HG03460 (cell line): Measurements from ENCODE around the gene LAIR1.
"Not testable (repeated sequence)": the region's sequence is repeated elsewhere in the genome, so short reads cannot be mapped to it uniquely, and the experiment has no call there.

Experiments used
- ATAC-seq: cut with Tn5 transposase; IDR thresholded peaks from one replicate; pipeline ENCODE4 v1.9.1; 2021; ENCODE audit not compliant: unreplicated experiment

LAIR1 gene

GRCh38 chr19:54345938-54346386, 18.8 kb downstream of the LAIR1 start:
- no peak for ATAC-seq

GRCh38 chr19:54343868-54344267, 20.9 kb downstream of the LAIR1 start:
- ATAC-seq = no peak

DNA sequence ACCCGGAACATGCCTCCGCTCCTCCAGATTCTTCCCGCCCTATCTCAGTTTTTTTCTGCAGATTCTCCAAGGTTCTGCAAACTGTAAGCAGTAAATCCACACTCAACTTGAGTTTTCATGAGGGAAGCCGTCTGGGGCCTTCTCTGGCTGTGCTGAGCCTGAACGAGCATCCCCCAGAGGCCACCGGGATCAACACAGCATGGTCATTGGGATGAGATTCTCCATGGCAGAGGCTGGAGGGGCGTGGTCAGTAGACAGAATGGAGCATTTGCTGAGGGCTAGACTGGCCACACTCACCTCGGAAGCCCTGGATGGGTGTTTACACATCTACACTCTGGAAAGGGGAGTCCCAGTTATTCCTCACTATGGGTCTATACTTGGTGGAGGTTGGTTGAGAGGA, 23.4 kb downstream of the LAIR1 start:
- ATAC-seq = no peak

GRCh38 chr19:54339646-54340358, 24.9 kb downstream of the LAIR1 start:
- ATAC-seq = no peak

- ATAC-seq = no peak
Observed at GRCh38 chr19:54338521-54338920, 26.2 kb downstream of the LAIR1 start.

DNA sequence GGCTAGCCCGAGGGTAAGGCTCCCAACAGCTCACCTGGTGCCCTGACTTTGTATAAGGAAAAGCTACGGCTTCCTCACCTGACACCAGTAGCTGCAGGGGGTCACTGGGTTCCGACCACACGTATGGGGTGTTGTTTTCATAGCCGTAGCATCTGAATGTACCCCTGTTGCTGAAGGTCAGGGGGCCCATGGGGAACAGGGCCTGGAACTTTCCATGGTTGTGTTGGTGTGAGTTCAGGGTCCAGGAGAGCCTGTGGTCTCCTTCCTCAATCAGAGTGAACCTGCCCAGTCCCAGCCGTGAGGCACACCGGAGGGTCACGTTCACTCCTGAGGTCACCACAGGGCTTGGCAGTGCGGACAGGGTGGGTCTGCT, 26.9 kb downstream of the LAIR1 start:
- ATAC-seq = no peak

DNA sequence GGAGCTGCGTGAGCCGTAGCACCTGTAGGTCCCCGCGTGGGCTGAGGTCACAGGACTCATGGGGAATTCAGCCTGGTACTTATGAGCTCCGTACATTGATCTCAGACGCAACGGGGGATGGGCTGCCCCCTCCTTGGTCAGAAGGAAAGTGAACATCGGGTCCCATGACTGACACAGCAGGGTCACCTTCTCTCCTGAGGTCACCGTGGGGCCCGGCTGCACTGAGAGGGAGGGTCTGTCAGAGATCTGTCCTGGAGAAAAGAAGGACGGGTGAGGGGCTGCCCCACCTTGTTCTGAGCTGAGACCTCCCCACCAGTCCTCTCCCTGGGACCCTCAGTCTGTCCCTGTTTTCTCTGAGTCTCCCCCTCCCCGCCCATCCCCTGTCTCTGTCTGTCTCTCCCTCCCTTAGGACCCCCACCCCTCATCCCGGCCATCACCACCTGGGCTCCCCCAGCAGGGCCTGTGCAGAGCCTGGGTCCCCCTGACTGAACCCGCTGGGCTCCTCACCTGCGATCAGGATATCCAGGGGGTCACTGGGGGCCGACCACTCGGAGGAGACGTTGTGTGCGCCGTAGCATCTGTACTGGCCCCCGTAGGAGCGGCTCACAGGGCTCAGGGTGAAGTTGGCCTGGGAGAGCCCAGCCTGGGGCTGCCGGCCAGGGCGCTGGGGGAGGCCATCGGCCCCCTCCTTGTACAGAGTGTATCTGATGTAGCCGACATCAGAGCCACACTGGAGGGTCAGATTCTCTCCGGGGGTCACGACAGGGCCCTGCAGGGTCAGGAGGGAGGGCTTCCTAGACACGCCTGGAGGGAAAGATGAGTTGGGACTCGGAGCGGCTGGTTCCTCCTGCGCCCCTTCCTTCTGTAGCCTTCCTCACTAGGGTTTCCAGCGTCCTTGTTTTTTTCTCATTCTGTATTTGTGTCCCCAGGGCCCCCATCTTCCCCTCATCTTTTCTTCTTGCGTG, 27.6 kb downstream of the LAIR1 start:
- no peak for ATAC-seq

- ATAC-seq = no peak
Observed at GRCh38 chr19:54335979-54336892, 28.5 kb downstream of the LAIR1 start.

DNA sequence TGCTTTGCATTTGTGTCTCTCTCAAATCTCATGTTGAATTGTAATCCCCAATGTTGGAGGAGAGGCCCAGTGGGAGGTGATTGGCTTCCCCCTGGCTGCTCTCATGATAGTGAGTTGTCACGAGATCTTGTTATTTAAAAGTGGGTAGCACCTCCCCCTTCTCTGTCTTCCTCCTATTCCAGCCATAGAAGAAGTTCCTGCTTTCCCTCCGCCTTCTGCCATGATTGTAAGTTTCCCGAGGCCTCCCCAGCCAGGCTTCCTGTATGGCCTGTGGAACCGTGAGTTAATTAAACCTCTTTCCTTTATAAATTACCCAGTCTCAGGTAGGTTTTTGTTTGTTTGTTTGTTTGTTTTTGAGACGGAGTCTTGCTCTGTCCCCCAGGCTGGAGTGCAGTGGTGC, 29.6 kb downstream of the LAIR1 start:
- no peak for ATAC-seq

DNA sequence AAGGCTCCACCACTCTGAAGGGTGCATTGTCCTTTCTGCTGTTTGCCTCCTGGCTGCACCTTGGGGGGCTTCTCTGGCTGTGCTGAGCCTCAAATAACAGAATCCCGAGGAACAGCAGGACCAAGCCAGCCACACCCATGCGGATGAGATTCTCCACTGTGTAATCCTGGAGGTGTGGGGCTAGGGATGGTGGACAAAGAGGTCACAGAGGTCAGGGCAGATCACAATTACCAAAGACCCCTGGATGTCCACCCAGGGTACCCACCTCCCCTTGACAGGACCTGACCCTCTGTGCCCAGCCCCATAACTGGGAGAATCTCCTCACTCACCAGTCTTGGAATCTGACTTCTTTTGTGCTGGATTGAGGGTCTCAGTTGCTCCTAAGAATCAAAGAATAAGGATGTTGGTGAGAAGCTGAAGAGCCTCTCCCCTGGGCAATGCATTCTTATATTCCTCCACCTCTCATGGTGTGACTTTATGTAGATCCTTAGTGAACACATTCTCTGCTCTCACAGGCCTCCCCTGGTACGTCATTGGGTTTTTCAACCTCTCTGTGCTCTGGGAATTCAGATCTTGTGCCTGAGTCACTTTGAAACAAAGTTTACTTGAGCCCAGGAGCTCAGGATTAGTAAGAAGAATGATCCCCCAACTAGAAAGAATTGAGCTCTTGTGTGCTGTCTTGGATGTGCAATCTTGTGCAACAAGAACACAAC, 31.0 kb downstream of the LAIR1 start:
- no peak for ATAC-seq

GRCh38 chr19:54332149-54332548, 32.6 kb downstream of the LAIR1 start:
- no peak for ATAC-seq

- no peak for ATAC-seq
Observed at GRCh38 chr19:54331626-54332025, 33.1 kb downstream of the LAIR1 start.

GRCh38 chr19:54329476-54330165, 35.1 kb downstream of the LAIR1 start:
- no peak for ATAC-seq

- not testable (repeated sequence) for ATAC-seq
Observed at GRCh38 chr19:54328781-54329180, 36.0 kb downstream of the LAIR1 start.

- ATAC-seq = no peak
Observed at GRCh38 chr19:54325631-54326030, 39.1 kb downstream of the LAIR1 start.

DNA sequence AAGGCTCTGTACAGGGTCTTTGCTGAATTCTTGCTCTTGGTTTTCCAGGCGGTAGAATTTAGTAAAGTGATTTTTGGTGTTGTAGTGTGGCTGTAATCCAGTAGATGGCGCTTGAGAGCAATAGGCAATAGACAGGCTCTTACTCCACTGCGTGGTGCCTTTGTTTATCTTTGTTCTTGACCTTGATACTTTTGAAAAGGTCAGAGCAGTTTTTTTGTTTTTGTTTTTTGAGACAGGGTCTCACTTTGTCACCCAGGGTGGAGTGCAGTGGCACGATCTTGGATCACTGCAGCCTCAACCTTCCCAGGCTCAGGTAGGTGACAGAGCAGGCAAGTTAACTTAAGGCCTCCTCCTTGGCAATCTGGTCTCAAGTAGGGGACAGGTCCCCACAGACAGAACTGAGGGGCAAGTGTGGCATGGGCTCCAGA, 39.5 kb downstream of the LAIR1 start:
- no peak for ATAC-seq

- no peak for ATAC-seq
Observed at GRCh38 chr19:54324071-54324470, 40.7 kb downstream of the LAIR1 start.

DNA sequence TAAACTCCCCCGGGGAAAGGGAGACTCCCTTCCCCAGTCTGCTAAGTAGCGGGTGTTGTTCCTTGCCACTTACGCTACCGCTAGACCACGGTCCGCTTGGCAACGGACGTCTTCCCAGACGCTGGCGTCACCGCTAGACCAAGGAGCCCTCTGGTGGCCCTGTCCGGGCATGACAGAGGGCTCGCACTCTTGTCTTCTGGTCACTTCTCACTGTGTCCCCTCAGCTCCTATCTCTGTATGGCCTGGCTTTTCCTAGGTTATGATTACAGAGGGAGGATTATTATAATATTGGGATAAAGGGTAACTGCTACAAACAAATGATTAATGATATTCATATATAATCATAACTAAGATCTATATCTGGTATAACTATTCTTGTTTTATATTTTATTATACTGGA, 41.8 kb downstream of the LAIR1 start:
- ATAC-seq = not testable (repeated sequence)

DNA sequence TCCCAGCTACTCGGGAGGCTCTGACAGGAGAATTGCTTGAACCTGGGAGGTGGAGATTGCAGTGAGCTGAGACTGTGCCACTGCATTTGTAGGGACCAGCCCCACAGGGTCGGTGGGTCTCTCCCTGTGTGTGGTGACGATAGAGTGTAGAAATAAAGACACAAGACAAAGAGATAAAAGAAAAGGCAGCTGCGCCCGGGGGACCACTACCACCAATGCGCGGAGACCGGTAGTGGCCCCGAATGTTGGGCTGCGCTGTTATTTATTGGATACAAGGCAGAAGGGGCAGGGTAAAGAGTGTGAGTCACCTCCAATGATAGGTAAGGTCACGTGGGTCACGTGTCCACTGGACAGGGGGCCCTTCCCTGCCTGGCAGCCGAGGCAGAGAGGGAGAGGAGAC, 42.4 kb downstream of the LAIR1 start:
- not testable (repeated sequence) for ATAC-seq
